Psoas muscle (tissue), 8 donors: Measurements from ENCODE around the gene GPRIN3. TPM values are rescaled to one million over a fixed set of nuclear protein-coding genes. Genes with fewer than 3 reads are reported as not detected.

Source experiments
- ATAC-seq, 4 donors: fragments of 200-7000 bp; cut with Tn5 transposase; one replicate each; pipeline ENCODE4 v1.9.1; 2020; ENCODE audit warnings: moderate library complexity in 3 of 4, mild to moderate bottlenecking in 2 of 4
- DNase-seq, 2 donors: peaks; one replicate each; pipeline ENCODE4 v3.0.0-alpha.2; 2020
- H3K27ac ChIP-seq: fragments of 200-600 bp; one replicate; pipeline ENCODE4 v1.8.0; 2022
- H3K27me3 ChIP-seq, 3 donors: fragments of 200-600 bp in 1 of 3; one replicate each; pipeline versions ENCODE4 v1.6.1 to v1.8.0; 2013 to 2022; ENCODE audit warnings: low read length in 2 of 3, mild to moderate bottlenecking in 2 of 3, moderate library complexity in 1 of 3; ENCODE audit not compliant: insufficient read depth in 3 of 3
- H3K36me3 ChIP-seq, 2 donors: fragments of 200-600 bp in 1 of 2; one replicate each; pipeline versions ENCODE4 v1.6.1 to v1.8.0; 2013 to 2022; ENCODE audit warnings: low read depth in 1 of 2, mild to moderate bottlenecking in 1 of 2, moderate library complexity in 1 of 2; ENCODE audit not compliant: insufficient read depth in 1 of 2
- H3K4me1 ChIP-seq: fragments of 200-600 bp; one replicate; pipeline ENCODE4 v1.8.0; 2022
- H3K4me3 ChIP-seq: fragments of 200-600 bp; one replicate; pipeline ENCODE4 v1.8.0; 2022; ENCODE audit warnings: mild to moderate bottlenecking
- H3K9me3 ChIP-seq: fragments of 200-600 bp; one replicate; pipeline ENCODE4 v1.8.0; 2022
- WGBS, 3 donors: extraction: QIAGEN DNeasy Blood & Tissue Kit; methylation state at CpG; one replicate each; pipeline versions ENCODE4 v1.1.6 to v1.1.7; 2013; 5-methylcytosine and 5-hydroxymethylcytosine counted together
- intact Hi-C, 2 donors: fragments of 100-400 bp; cut with DNase I; formaldehyde crosslinking; loops; one replicate each; pipeline versions ENCODE4 v1.11.0 to v1.14.2; 2022
- polyA plus RNA-seq, 3 donors: library from polyadenylated mRNA; stranded (reverse); fragments of 200-250 nt; gene quantifications; one replicate each; pipeline ENCODE4 v1.2.3, GENCODE V29; 2013
- total RNA-seq, 4 donors: library from RNA; stranded (reverse); fragmentation: NEBNext Ultra II Directional in 2 of 4; extraction: Animal tissue kit (Norgen Biotek cat#: 25700) in 2 of 4; gene quantifications; one replicate each; pipeline versions ENCODE4 v1.2.1 to v1.2.4, GENCODE V29; 2021 to 2023
- TF ChIP-seq, protein P1 (sequence below): fragments of 200-600 bp; IDR thresholded peaks from one replicate; pipeline ENCODE4 v1.8.0; 2022; ENCODE audit warnings: antibody characterized with exemption
- donor health status: healthy with polysubstance abuse.
- donor health status: DM: no; HTN: no; CAD: no; lungs with moderate emphysema.
- donor health status: Bipolar disorder and iron deficiency.
- donor health status: healthy.
- donor health status: DM: yes; HTN: yes; CAD: no.
- donor health status: DM: no; HTN: no; CAD: no.
- donor health status: DM: no; HTN: no; CAD: no.
- donor health status: DM: yes; HTN: yes; CAD: no.

GPRIN3 gene
- total and polyA plus RNA-seq, 7 donors = 0.30 to 3.0 (median 1.2) TPM

DNA sequence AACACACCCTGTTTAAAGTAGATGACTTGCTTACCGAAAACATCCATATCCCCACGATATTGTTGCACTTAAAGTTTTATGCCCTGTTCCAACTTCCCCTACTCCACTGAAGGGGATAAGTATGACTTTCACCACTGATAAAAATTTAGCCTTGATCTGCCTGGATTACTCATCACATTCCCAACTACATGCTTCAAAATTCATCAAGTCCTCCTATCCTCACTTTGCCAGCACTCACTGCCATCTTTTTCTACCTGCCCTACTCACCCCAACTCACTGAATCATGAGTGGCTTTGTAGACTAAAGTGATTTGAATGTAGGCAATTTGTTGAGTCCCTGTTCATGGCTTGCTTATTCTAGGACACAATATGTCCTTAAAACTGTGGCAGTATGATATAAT lies 12.2 kb upstream of the GPRIN3 start:
- ATAC-seq (no peak), DNase-seq (no peak)
- Histone ChIP-seq H3K4me1 (no peaks in the 10 kb centered on the region), H3K4me3 (no peak overlapping the region), H3K36me3 (no peaks in the 10 kb centered on the region), H3K27me3 (no peaks in the 10 kb centered on the region), H3K9me3 (no peaks in the 10 kb centered on the region), H3K27ac (no peak overlapping the region)
- TF ChIP-seq, protein P1, sequence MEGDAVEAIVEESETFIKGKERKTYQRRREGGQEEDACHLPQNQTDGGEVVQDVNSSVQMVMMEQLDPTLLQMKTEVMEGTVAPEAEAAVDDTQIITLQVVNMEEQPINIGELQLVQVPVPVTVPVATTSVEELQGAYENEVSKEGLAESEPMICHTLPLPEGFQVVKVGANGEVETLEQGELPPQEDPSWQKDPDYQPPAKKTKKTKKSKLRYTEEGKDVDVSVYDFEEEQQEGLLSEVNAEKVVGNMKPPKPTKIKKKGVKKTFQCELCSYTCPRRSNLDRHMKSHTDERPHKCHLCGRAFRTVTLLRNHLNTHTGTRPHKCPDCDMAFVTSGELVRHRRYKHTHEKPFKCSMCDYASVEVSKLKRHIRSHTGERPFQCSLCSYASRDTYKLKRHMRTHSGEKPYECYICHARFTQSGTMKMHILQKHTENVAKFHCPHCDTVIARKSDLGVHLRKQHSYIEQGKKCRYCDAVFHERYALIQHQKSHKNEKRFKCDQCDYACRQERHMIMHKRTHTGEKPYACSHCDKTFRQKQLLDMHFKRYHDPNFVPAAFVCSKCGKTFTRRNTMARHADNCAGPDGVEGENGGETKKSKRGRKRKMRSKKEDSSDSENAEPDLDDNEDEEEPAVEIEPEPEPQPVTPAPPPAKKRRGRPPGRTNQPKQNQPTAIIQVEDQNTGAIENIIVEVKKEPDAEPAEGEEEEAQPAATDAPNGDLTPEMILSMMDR = no peak
- 95 to 99% (median 96%) methylated on average over 2 of the region's 2 CpGs for WGBS, 3 donors
- intact Hi-C loops = no loop called here

DNA sequence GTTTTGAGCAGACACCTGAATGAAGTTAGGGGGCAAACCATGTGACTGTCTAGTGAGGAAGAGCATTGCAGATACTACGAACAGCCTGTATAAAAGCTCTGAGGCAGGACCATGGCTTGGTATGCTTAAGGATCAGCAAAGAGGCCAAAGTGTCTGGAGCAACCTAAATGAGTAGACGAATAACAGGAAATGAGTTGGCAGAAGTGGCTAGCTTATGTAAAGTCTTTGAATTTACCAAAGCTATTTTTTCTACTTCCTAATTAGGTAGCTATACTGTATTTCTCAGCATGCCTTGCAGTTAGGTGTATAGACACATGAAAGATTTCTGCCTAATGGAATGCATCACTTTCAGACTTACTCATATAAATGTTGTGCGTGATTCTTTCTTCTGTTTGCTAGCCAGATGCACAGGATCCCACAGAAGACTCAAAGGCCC lies 9.3 kb upstream of the GPRIN3 start:
- intact Hi-C loops = no loop called here
- Histone ChIP-seq H3K27me3 (no peaks in the 10 kb centered on the region), H3K4me3 (no peak overlapping the region), H3K4me1 (no peaks in the 10 kb centered on the region), H3K27ac (no peak overlapping the region), H3K36me3 (no peaks in the 10 kb centered on the region), H3K9me3 (no peaks in the 10 kb centered on the region)
- DNase-seq (no peak), ATAC-seq (no peak)
- 58 to 73% (median 72%) methylated on average over 3 of the region's 3 CpGs for WGBS, 3 donors
- TF ChIP-seq, protein P1 = no peak

DNA sequence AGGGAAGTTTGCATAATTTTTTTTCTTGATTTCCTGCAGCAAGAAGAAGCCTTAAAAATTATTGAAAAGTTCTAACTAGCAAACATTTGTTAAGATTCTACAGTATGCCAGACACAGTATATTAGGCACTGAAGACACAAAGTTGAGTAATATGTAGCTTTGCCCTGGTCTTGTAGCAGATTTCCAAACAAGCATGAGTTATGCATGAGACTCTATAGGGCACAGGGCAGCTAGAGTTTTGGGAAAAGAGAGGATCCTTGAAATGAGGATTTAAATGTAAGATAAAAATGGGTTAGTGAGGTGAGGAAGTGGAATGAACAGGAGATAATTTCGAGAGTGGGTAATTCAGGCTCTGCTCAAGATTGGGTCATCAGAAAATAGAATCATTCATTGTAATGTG lies 8.6 kb upstream of the GPRIN3 start:
- 84 to 93% (median 90%) methylated on average over 1 of the region's 1 CpG for WGBS, 3 donors
- ATAC-seq = no peak
- intact Hi-C loops = no loop called here

DNA sequence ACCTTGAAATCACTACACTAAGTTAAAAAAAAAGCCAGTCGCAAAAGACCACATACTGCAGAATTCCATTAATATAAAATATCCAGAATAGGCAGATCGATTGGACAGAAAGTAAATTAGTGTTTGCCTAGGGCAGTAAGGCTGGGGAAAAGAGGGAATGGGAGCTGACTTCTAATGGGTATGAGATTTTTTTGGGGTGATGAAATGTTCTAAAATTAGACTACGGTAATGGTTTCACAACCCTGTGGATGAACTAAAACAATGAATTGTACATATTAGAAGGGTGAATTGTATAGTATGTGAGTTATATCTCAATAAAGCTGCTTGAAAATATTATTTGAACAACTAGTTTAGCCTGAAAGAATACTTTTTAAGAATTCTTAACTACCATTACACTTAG lies 6.7 kb upstream of the GPRIN3 start:
- Histone ChIP-seq H3K9me3 (no peaks in the 10 kb centered on the region), H3K4me3 (no peak overlapping the region), H3K4me1 (no peaks in the 10 kb centered on the region), H3K36me3 (no peaks in the 10 kb centered on the region), H3K27me3 (no peaks in the 10 kb centered on the region), H3K27ac (no peak overlapping the region)
- TF ChIP-seq, protein P1 = no peak
- intact Hi-C loops = no loop called here
- 86 to 94% (median 87%) methylated on average over 3 of the region's 3 CpGs for WGBS, 3 donors
- DNase-seq (no peak), ATAC-seq (no peak)

More for the DNA sequence above, 8.6 kb upstream of the GPRIN3 start:
- no peak for DNase-seq
- no peak overlapping the region for H3K27ac ChIP-seq
- H3K36me3 ChIP-seq = no peaks in the 10 kb centered on the region
- H3K4me1 ChIP-seq = no peaks in the 10 kb centered on the region
- H3K27me3 ChIP-seq = no peaks in the 10 kb centered on the region
- no peaks in the 10 kb centered on the region for H3K9me3 ChIP-seq
- TF ChIP-seq, protein P1 = no peak
- H3K4me3 ChIP-seq = no peak overlapping the region

DNA sequence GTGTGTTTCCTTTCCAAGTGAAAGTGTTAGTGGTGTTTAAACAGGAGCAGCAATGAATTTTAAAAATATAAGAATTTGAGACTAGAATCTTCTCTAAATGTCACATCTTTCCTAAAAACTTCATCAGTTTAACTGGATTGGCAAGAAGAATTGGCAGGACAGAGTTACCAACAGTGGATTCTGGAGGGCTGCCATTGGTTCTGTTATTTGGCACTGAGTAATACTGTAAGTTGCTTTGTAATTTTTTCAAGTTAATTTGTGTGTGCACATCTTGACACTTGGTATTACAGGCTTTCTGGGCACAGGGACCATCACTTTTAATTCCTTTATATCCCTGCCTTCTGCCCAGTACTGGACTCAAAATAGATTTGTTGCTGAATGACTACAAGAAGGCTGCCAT lies 4.5 kb upstream of the GPRIN3 start:
- TF ChIP-seq, protein P1 = no peak
- no peak overlapping the region for H3K27ac ChIP-seq
- H3K9me3 ChIP-seq = no peaks in the 10 kb centered on the region
- DNase-seq (no peak), ATAC-seq (no peak)
- intact Hi-C loops = no loop called here
- H3K36me3 ChIP-seq = no peaks in the 10 kb centered on the region
- H3K4me3 ChIP-seq = no peak overlapping the region
- H3K27me3 ChIP-seq = peaks cover 0 to 20% (median 4%) of the 10 kb centered on the region in 3 donors
- no peaks in the 10 kb centered on the region for H3K4me1 ChIP-seq
